PC-9 (cell line): ENCODE results near the gene KRTAP10-11. TPM values are rescaled to one million over a fixed set of nuclear protein-coding genes. Genes with fewer than 3 reads are reported as not detected.
"Not testable (repeated sequence)": the region's sequence is repeated elsewhere in the genome, so short reads cannot be mapped to it uniquely, and the experiment has no call there.

Experiments used
- BruUV-seq: library from RNA; stranded (reverse); fragments of 400-500 nt; replicated peaks from 2 replicates; lab custom pipeline; 2021; lab: Mats Ljungman, UMichigan
- CTCF ChIA-PET: fragments of 300-600 bp; sonication (Branson Sonifier 250); formaldehyde crosslinking; loops from one replicate; lab custom pipeline; 2022; ENCODE audit warnings: antibody characterized with exemption; lab: Charles Lee
- POLR2A ChIA-PET: fragments of 300-600 bp; sonication (Branson Sonifier 250); formaldehyde crosslinking; loops from one replicate; lab custom pipeline; 2022; ENCODE audit warnings: antibody characterized with exemption; ENCODE audit not compliant: unreplicated experiment; lab: Charles Lee
- DNase-seq, 2 experiments: peaks; one replicate each; pipeline versions ENCODE4 v3.0.0 to v3.0.0-alpha.2; 2015 to 2022; ENCODE audit warnings: mixed read lengths in 1 of 2
- H2AFZ ChIP-seq: fragments of 200-600 bp; sonication (generic); 2 replicates; pipeline ENCODE4 v1.8.1; 2017; ENCODE audit warnings: antibody characterized with exemption
- H3F3A ChIP-seq: fragments of 200-600 bp; sonication (generic); 2 replicates; pipeline ENCODE4 v1.8.1; 2017; ENCODE audit warnings: antibody characterized with exemption, mild to moderate bottlenecking, low read depth; ENCODE audit not compliant: insufficient read depth
- H3K27ac ChIP-seq: fragments of 200-600 bp; sonication (generic); 2 replicates; pipeline ENCODE4 v1.6.1; 2016; ENCODE audit warnings: mixed run types
- H3K27me3 ChIP-seq: fragments of 200-600 bp; sonication (generic); 2 replicates; pipeline ENCODE4 v1.6.1; 2016; ENCODE audit warnings: low read depth, mixed run types; ENCODE audit not compliant: insufficient read depth
- H3K36me3 ChIP-seq: fragments of 200-600 bp; sonication (generic); 2 replicates; pipeline ENCODE4 v1.6.1; 2016; ENCODE audit warnings: low read depth, mixed run types
- H3K4me1 ChIP-seq: fragments of 200-600 bp; sonication (generic); replicated peaks from 2 replicates; pipeline ENCODE4 v1.6.1; 2016; ENCODE audit warnings: mixed run types; ENCODE audit not compliant: insufficient read depth
- H3K4me2 ChIP-seq: fragments of 200-600 bp; sonication (generic); 2 replicates; pipeline ENCODE4 v1.6.1; 2017; ENCODE audit warnings: mixed run types
- H3K4me3 ChIP-seq: fragments of 200-600 bp; sonication (generic); 2 replicates; pipeline ENCODE4 v1.6.1; 2016; ENCODE audit warnings: mixed run types
- H3K79me2 ChIP-seq: fragments of 200-600 bp; sonication (generic); 2 replicates; pipeline ENCODE4 v1.6.1; 2017; ENCODE audit warnings: low read depth, mixed run types
- H3K9me2 ChIP-seq: fragments of 200-600 bp; sonication (generic); 2 replicates; pipeline ENCODE4 v1.8.1; 2017; ENCODE audit warnings: mild to moderate bottlenecking; ENCODE audit not compliant: insufficient read depth
- H3K9me3 ChIP-seq: fragments of 200-600 bp; sonication (generic); 2 replicates; pipeline ENCODE4 v1.8.1; 2016; ENCODE audit warnings: low read depth; ENCODE audit not compliant: insufficient read depth
- H4K20me1 ChIP-seq: fragments of 200-600 bp; sonication (generic); 2 replicates; pipeline ENCODE4 v1.8.1; 2017; ENCODE audit not compliant: insufficient read depth
- CTCF ChIP-seq: fragments of 200-600 bp; sonication (generic); conservative IDR thresholded peaks from 2 replicates; pipeline ENCODE4 v1.6.1; 2017; ENCODE audit warnings: mixed run types, antibody characterized with exemption, mild to moderate bottlenecking, moderate library complexity
- EZH2 ChIP-seq: fragments of 200-600 bp; sonication (generic); IDR thresholded peaks from 2 replicates; pipeline ENCODE4 v1.8.0; 2017; ENCODE audit warnings: antibody characterized with exemption, low read depth
- intact Hi-C: fragments of 100-400 bp; cut with micrococcal nuclease; formaldehyde crosslinking; loops from one replicate; pipeline ENCODE4 v1.10.0; 2022; ENCODE audit not compliant: unreplicated experiment
- total RNA-seq: library from RNA; stranded (reverse); gene quantifications from 2 replicates; pipeline ENCODE4 v1.2.3, GENCODE V29; 2021

Gene KRTAP10-11
- total RNA-seq, 1 experiment from 2014 or later = not detected

GRCh38 chr21:44601091-44601490 lies 45.1 kb upstream of the KRTAP10-11 start:
- H3K27ac ChIP-seq, intact Hi-C loops, H3F3A ChIP-seq, H3K4me1 ChIP-seq, H4K20me1 ChIP-seq, H3K36me3 ChIP-seq, BruUV-seq, CTCF ChIA-PET, H3K79me2 ChIP-seq, POLR2A ChIA-PET, H3K4me3 ChIP-seq, DNase-seq, H3K9me2 ChIP-seq, H3K9me3 ChIP-seq, H2AFZ ChIP-seq, H3K4me2 ChIP-seq: not testable (repeated sequence)
- H3K27me3 ChIP-seq = peaks cover 59% of the 10 kb centered on the region

GRCh38 chr21:44601596-44602462 lies 44.4 kb upstream of the KRTAP10-11 start:
- Histone ChIP-seq H3K79me2 (no peaks in the 10 kb centered on the region), H3K4me1 (no peaks in the 10 kb centered on the region), H3K27ac (no peak overlapping the region), H3F3A (no peaks in the 10 kb centered on the region), H3K36me3 (no peaks in the 10 kb centered on the region), H4K20me1 (no peaks in the 10 kb centered on the region), H3K4me3 (no peak overlapping the region), H2AFZ (no peak overlapping the region), H3K4me2 (no peak overlapping the region), H3K9me2 (no peaks in the 10 kb centered on the region), H3K27me3 (peaks cover 62% of the 10 kb centered on the region), H3K9me3 (no peaks in the 10 kb centered on the region)
- POLR2A ChIA-PET = no interaction called here
- intact Hi-C loops = no loop called here
- CTCF ChIA-PET = no interaction called here
- DNase-seq = no peak
- TF ChIP-seq CTCF = no peak
- no peak for TF ChIP-seq EZH2
- BruUV-seq = no TSS peak

GRCh38 chr21:44602463-44602850 lies 43.8 kb upstream of the KRTAP10-11 start:
- Histone ChIP-seq H3F3A (no peaks in the 10 kb centered on the region), H4K20me1 (no peaks in the 10 kb centered on the region), H3K4me3 (no peak overlapping the region), H3K9me3 (no peaks in the 10 kb centered on the region), H3K27me3 (peaks cover 65% of the 10 kb centered on the region), H3K4me2 (no peak overlapping the region), H3K4me1 (no peaks in the 10 kb centered on the region), H3K79me2 (no peaks in the 10 kb centered on the region), H3K36me3 (no peaks in the 10 kb centered on the region), H2AFZ (no peak overlapping the region), H3K9me2 (no peaks in the 10 kb centered on the region), H3K27ac (no peak overlapping the region)
- ChIA-PET CTCF (no interaction called here), POLR2A (no interaction called here)
- no peak for TF ChIP-seq EZH2
- no peak for TF ChIP-seq CTCF
- no TSS peak for BruUV-seq
- intact Hi-C loops = no loop called here
- DNase-seq = no peak
